GM21825 (cell line): ENCODE results near the gene DEDD.

ENCODE experiments used
- ATAC-seq: cut with Tn5 transposase; IDR thresholded peaks from one replicate; pipeline ENCODE4 v1.9.1; 2021; ENCODE audit warnings: mild to moderate bottlenecking, moderate library complexity; ENCODE audit not compliant: unreplicated experiment

DEDD gene

DNA sequence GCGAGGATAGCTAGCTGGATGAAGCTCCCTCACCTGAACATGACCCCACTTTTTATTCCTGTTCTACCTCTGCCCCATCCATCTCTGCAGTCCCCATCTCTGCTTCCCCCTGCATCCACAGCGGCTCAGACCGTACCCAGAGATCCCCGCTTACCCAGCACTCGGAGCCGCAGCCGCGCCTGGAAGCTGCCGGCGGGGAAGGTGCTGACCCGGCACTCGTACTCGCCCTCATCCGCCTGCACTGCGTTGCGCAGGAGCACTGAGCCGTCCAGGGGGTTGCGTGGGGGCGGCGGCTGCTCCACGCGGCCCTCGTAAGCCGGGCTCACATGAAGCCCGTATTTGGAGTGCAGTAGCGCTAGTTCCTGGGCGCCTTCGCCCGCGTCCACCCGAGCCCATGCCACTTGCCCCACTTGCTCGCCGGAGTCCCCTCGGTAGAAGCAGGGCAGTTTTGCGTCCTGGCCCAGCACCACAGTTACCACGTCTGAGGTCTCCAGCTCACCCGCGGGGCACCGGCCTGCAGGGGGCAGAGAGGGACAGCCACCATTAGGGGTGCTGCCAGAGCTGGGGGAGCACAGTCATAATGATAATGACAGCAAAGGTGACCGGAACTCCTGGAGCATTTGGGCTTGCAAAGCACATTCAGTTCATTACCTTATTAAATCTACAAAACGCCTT, 52.9 kb downstream of the DEDD start:
- ATAC-seq, result no peak

DNA sequence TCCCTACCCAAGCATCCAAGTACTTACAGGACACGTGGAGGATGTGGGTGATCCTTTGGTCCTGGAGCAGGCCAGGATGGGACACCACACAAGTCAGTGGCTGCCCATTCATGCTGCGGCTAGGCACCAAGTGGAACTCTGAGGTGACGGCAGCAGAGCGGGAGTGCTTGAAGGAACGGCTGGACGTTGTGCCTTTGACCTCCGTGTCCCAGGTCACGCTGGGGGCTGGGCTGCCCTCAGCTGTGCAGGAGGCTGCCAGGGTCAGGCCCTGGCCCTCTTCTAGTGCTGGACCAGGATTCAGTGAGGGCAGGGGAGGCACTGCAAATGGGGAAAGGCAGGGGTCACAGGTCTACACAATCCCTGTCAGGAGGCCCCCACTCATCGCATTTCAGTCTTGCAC, 55.0 kb downstream of the DEDD start:
- ATAC-seq, result no peak

DNA sequence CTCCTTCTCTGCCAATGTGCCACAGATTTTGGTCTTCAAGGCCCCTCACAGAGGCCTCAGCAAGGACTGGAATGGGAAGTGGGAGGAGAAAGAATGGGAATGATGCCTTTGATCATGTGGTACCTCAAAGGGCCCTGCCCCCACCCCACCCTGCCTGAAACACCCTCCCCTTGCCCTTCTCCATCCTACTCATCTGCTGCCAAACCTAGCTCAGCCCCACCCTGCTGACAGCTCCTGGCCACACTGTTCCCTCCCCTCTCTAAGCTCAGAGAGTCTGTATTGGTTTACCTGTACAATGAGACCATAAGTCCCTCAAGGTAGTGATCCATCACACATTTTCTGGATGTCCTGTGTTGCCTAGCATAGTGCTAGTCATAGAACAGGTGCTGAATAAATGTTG, 56.1 kb downstream of the DEDD start:
- ATAC-seq, result no peak

DNA sequence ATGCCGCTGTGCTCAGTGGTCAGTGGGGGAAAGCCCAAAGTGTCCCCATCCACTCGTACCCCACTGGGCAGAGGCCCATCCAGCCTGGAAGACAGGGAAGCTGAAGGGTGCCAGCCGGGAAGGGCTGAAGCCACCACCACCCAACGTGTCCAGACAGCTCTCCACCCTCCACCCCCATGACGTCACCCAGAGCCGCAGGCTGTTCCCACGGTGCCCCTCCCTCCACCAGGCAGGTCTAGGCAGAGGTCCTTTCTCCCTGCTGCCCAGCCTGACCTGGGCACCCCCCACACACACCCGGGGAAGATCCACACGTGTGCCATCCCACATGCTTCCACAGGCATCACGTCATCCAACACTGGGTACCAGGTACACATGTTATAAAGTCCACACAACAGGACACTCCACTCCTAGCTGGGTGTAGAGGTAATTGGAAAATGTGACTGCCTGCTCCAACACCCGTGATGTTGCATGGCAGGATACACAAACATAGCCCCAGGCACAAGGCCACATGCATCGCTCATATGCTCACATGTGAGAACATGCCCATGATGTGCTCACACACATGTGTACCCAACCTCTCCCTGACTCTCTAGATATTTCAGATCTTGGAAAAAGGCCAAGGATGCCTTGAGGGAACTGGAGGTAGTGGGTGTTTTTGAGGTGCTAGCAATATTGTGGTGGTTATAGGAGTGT, 57.6 kb downstream of the DEDD start:
- ATAC-seq, result no peak

DNA sequence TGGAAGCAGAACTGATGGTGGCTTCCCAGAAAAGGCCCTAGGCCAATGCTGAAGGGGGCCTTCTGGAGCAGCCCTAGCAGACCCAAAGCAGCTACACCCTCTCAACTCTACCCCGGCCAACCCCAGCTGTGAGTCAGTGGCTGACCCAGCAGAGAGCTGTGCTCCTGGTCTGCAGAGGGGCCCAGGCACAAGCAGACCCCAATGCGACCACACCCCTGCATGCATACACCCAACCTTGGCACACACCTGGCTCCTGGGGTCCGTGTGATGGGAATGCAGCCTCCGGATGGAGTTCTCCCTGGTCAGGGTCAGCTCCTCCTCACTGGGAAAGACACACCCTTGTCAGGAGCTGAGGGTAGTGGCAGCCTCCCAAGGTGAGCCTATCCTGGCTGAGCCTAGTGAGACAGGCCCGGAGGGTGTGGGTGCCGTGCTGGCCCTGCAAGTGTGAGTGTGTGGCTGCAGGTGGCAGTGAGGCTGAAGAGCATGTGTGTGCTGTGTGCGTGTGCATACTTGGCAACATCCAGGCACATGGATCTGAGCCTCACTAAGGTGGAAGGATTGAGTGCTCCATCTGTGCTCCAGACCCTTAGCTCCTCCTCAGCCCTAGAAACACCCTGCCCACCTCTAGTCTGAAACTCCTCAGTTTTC, 58.9 kb downstream of the DEDD start:
- no peak for ATAC-seq

DNA sequence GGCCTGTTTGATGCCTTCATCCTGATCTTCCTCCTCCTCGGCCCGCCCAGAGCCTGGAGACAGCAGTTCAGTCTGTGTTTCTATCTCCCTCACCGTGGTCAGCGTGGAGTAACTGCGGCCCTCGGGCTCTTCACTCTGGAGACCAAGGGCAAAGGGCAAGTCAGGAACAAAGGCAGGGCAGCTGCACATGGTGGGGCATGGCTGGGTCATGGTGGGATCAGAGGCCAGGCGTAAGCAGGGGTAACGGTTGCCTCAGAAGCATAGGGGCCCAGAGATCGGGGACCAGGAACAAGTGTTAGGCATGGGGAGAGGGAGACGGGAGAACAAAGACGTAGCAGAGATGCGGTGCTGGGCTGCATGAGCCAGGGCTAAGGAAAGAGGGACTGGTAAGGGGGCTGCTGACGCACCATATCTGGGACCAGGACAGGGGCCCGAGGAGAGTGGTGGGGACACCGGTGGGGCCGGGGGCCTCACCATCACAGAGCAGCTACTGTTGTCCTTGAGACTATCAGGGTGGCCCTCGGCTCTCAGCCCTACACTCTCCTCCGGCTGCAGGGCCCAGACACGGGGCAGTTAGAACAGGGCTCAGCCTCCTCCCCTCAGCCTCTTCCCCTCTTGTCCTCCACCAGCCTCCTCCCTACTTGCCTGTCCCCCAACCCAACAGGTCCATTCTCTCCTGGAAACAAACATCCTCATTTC, 59.6 kb downstream of the DEDD start:
- no peak for ATAC-seq

DNA sequence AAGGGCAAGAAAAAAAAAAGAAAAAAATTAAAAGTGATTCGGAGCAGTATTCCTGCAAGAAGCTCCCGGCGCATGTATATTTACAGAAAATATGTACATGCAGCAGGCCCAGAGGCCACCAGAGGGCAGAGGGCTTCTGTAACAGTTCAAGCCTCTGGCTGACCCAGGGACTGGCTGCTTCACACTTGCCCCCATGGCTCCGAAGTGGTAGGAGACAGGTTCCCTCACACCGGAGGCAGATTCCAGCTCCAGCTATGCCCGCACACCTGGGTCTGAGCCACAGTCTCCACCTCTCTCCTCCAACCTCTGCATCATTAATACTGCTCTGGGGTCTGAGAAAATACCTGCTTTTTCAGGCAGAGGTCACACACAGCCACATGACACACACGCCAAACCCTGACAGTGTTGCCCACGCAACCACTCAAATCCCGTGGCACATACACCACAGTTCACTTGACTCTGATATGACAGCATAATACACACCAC, 60.5 kb downstream of the DEDD start:
- ATAC-seq, result no peak
